Ovary (tissue), 9 donors: Measurements from ENCODE around the gene PKD1L1. TPM values are rescaled to one million over a fixed set of nuclear protein-coding genes. Genes with fewer than 3 reads are reported as not detected.

Source experiments
- DNase-seq, 5 donors: peaks; one replicate each; pipeline ENCODE4 v3.0.0-alpha.2; 2019 to 2020
- H3K27ac ChIP-seq, 2 donors: fragments of 200-600 bp; one replicate each; pipeline versions ENCODE4 v1.5.1 to v1.8.0; 2019 to 2022
- H3K27me3 ChIP-seq: fragments of 200-600 bp; one replicate; pipeline ENCODE4 v1.8.0; 2022
- H3K36me3 ChIP-seq: fragments of 200-600 bp; sonication (generic); one replicate; pipeline ENCODE4 v1.5.1; 2019
- H3K4me1 ChIP-seq: one replicate; pipeline ENCODE4 v1.8.1; 2013; ENCODE audit warnings: mild to moderate bottlenecking, moderate library complexity; ENCODE audit not compliant: insufficient read depth
- H3K4me3 ChIP-seq: fragments of 200-600 bp; sonication (generic); one replicate; pipeline ENCODE4 v1.5.1; 2017
- H3K9me3 ChIP-seq, 2 donors: fragments of 200-600 bp in 1 of 2; sonication (generic) in 1 of 2; one replicate each; pipeline versions ENCODE4 v1.5.1 to v1.8.1; 2013 to 2019; ENCODE audit warnings: mild to moderate bottlenecking in 1 of 2, moderate library complexity in 1 of 2
- EP300 ChIP-seq: sonication (generic); formaldehyde crosslinking; IDR thresholded peaks from one replicate; pipeline ENCODE4 v1.6.1; 2017; ENCODE audit warnings: antibody characterized with exemption
- POLR2A ChIP-seq: fragments of 450-650 bp; IDR thresholded peaks from one replicate; pipeline ENCODE4 v1.6.1; 2017; ENCODE audit warnings: antibody characterized with exemption, mild to moderate bottlenecking, moderate library complexity
- WGBS, 3 donors: extraction: QIAGEN DNeasy Blood & Tissue Kit in 1 of 3; methylation state at CpG; one replicate each; pipeline versions ENCODE4 v1.1.5 to v1.1.7; 2013 to 2017; 5-methylcytosine and 5-hydroxymethylcytosine counted together
- intact Hi-C, 4 donors: fragments of 100-400 bp; cut with DNase I; formaldehyde crosslinking; loops; one replicate each; pipeline versions ENCODE4 v1.11.0 to v1.15.1; 2022 to 2023
- polyA plus RNA-seq, 2 donors: library from polyadenylated mRNA; stranded (reverse); fragments of 200-250 nt in 1 of 2; fragments of 350-450 nt in 1 of 2; fragmentation: Illumina TruSeq in 1 of 2; extraction: RNeasy Lipid Tissue Mini Kit (QIAGEN cat#74804) in 1 of 2; gene quantifications; one replicate each; pipeline ENCODE4 v1.2.3, GENCODE V29; 2013 to 2014
- total RNA-seq, 7 donors: library from RNA; depleted of rRNA in 2 of 7; stranded (reverse); fragments of >200 nt in 2 of 7; fragmentation: NEBNext Ultra II Directional in 3 of 7; extraction: Animal tissue kit (Norgen Biotek cat#: 25700) in 3 of 7; gene quantifications; one replicate each; pipeline versions ENCODE4 v1.1.0 to v1.2.4, GENCODE V29; 2016 to 2023
- TF ChIP-seq, protein P1 (sequence below), 3 donors: fragments of 450-650 bp in 2 of 3; fragments of 200-600 bp in 1 of 3; IDR thresholded peaks; one replicate each; pipeline versions ENCODE4 v1.5.1 to v1.8.0; 2016 to 2022; ENCODE audit warnings: antibody characterized with exemption in 3 of 3, mild to moderate bottlenecking in 1 of 3
- donor health status: DM: no; HTN: no; CAD: no; lungs with moderate emphysema.
- donor health status: DM: no; HTN: no; CAD: no.
- donor health status: Bipolar disorder and iron deficiency.
- donor health status: DM: yes; HTN: yes; CAD: no.
- donor health status: DM: no; HTN: no; CAD: no.
- donor health status: DM: yes; HTN: yes; CAD: no.

PKD1L1 gene
- total and polyA plus RNA-seq, 9 donors: 0.11 to 0.48 (median 0.22) TPM

DNA sequence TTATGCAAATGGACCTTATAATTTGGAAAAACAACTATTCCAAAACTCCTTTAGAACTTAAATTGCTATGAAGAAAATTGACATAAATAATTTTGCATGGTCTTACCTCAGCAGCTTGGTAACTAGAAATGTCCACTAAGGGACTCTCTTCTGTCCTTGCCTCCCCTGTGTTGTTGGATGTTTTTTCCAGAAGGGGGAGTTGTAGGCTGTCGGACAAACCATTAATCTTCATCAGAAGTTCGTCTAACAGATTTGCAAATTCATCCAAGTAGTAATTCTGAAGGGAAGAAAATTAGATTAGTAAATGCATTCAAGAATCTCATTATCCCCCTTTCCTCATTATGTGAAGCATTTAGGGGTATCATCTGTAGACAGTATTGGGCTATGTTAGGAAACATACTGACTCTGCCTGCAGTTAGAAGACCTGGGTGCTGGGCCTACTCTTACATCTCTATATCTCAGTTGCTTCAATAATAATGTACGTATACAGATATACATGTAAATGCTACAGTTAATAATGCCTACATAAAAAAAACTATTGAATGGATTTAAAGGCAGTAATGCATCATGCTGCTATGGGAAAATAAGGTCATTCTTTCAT lies 155.6 kb downstream of the PKD1L1 start:
- 74 to 81% (median 81%) methylated on average over 3 of the region's 3 CpGs for WGBS, 3 donors
- intact Hi-C loops: no loop called here
- no peak for TF ChIP-seq POLR2A
- no peak for TF ChIP-seq EP300
- TF ChIP-seq, protein P1, sequence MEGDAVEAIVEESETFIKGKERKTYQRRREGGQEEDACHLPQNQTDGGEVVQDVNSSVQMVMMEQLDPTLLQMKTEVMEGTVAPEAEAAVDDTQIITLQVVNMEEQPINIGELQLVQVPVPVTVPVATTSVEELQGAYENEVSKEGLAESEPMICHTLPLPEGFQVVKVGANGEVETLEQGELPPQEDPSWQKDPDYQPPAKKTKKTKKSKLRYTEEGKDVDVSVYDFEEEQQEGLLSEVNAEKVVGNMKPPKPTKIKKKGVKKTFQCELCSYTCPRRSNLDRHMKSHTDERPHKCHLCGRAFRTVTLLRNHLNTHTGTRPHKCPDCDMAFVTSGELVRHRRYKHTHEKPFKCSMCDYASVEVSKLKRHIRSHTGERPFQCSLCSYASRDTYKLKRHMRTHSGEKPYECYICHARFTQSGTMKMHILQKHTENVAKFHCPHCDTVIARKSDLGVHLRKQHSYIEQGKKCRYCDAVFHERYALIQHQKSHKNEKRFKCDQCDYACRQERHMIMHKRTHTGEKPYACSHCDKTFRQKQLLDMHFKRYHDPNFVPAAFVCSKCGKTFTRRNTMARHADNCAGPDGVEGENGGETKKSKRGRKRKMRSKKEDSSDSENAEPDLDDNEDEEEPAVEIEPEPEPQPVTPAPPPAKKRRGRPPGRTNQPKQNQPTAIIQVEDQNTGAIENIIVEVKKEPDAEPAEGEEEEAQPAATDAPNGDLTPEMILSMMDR (IDR thresholded peaks at IDR 0.05): no peak

DNA sequence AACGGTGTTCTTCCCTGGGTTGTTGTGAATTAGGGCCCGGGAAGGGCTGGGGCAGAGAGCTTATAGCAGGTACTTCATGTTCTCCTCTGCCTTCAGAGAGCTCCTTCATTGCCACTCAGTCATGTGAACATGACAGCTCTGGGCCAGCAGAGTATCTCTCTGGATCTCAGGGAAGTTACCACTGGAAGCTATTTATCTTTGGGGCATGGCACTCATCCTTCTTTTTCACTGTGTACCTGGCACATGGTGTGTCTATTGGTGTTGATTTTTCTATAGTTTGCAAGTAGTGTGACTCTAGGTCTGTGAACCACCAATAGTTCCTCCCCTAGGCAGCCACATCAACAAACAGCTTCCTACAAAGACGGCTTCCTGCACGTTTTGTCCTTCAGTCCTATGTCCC lies 156.6 kb downstream of the PKD1L1 start:
- no peaks in the 10 kb centered on the region for H3K27me3 ChIP-seq
- no peaks in the 10 kb centered on the region for H3K9me3 ChIP-seq
- H3K4me1 ChIP-seq: peaks cover 2% of the 10 kb centered on the region
- no peak overlapping the region for H3K27ac ChIP-seq
- WGBS, 3 donors: 82 to 87% (median 86%) methylated on average over 4 of the region's 4 CpGs
- no peak for TF ChIP-seq POLR2A
- no peak for TF ChIP-seq EP300
- TF ChIP-seq, protein P1 (IDR thresholded peaks at IDR 0.05): no peak
- no peaks in the 10 kb centered on the region for H3K36me3 ChIP-seq
- intact Hi-C loops: no loop called here
- no peak overlapping the region for H3K4me3 ChIP-seq
- no peak for DNase-seq

More for the DNA sequence above, 155.6 kb downstream of the PKD1L1 start:
- H3K9me3 ChIP-seq: no peaks in the 10 kb centered on the region
- H3K27ac ChIP-seq: no peak overlapping the region
- DNase-seq: no peak
- no peaks in the 10 kb centered on the region for H3K27me3 ChIP-seq
- no peaks in the 10 kb centered on the region for H3K4me1 ChIP-seq
- H3K4me3 ChIP-seq: no peak overlapping the region
- H3K36me3 ChIP-seq: no peaks in the 10 kb centered on the region

DNA sequence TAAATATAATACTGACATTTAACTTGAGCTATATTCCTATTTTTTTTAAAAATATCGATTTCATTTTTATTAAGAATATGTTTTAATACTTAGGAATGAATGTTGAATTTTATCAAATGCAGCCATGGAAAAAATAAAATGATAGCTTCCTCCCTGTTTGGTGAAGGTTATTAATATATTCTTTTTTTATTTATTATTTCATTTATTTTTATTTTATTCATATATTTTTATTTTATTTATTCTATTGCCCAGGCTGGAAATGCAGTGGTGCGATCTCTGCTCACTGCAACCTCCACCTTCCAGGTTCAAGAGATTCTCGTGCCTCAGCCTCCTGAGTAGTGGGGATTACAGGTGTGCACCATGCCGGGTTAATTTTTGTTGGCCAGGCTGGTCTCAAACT lies 160.2 kb downstream of the PKD1L1 start:
- WGBS, 3 donors: 96 to 97% (median 97%) methylated on average over 4 of the region's 4 CpGs
- Histone ChIP-seq H3K27ac (no peak overlapping the region), H3K27me3 (no peaks in the 10 kb centered on the region), H3K4me1 (peaks cover 13% of the 10 kb centered on the region), H3K9me3 (no peaks in the 10 kb centered on the region), H3K36me3 (no peaks in the 10 kb centered on the region), H3K4me3 (no peak overlapping the region)
- intact Hi-C loops: no loop called here
- DNase-seq: no peak
- TF ChIP-seq EP300 (no peak), POLR2A (no peak)
- TF ChIP-seq, protein P1 (IDR thresholded peaks at IDR 0.05): no peak

DNA sequence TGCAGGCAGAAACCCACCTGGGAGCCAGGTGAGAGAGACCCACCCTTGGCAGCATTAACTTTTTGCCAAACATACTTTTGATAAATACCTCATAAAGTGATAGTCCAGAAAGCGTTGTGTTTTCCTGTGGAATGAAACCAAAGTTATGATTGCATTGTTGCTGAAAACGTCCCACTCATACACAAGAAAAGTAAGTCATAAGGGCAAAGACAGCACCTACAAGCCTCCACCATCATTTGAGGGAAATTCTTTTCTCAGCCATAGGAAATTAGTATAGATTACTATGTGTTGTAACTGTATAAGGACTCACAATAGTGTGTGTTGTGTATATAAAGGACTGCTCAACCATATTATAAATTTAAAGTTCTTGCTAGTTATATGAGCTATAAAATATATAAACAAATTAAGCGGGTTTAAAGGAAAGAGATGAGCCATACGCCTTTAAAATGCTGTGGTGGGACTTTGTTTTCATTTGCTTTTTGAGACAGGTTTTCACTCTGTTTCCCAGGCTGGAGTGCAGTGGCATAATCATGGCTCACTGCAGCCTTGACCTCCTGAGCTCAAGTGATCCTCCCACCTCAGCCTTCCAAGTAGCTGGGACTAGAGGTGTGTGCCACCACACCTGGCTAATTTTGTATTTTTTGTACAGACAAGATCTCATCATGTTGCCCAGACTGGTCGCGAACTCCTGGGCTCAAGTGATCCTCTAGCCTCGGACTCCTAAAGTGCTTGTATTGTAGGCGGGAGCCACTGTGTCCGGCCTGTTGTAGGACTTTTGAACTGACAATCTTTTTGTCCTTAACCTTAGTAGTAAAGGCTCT lies 160.8 kb downstream of the PKD1L1 start:
- no peak for DNase-seq
- peaks cover 14% of the 10 kb centered on the region for H3K4me1 ChIP-seq
- WGBS, 3 donors: 65 to 71% (median 69%) methylated on average over 9 of the region's 9 CpGs
- peak overlapping the region; percentile 16 to 54 for H3K27ac ChIP-seq
- H3K4me3 ChIP-seq: no peak overlapping the region
- no peaks in the 10 kb centered on the region for H3K36me3 ChIP-seq
- TF ChIP-seq, protein P1 (IDR thresholded peaks at IDR 0.05): no peak
- TF ChIP-seq POLR2A (no peak), EP300 (no peak)
- intact Hi-C loops: no loop called here
- H3K9me3 ChIP-seq: no peaks in the 10 kb centered on the region
- H3K27me3 ChIP-seq: no peaks in the 10 kb centered on the region
